Inferior parietal cortex (tissue), 1 donor: ENCODE data around the gene NAPB.

ENCODE experiments used
- DNase-seq: peaks from one replicate; pipeline ENCODE4 v3.0.0-alpha.2; 2016; ENCODE audit errors: extremely low spot score

NAPB gene

GRCh38 chr20:23437126-23437899 is 16.0 kb upstream of the NAPB start:
- no peak for DNase-seq

GRCh38 chr20:23436681-23437080 is 15.4 kb upstream of the NAPB start:
- no peak for DNase-seq

DNA sequence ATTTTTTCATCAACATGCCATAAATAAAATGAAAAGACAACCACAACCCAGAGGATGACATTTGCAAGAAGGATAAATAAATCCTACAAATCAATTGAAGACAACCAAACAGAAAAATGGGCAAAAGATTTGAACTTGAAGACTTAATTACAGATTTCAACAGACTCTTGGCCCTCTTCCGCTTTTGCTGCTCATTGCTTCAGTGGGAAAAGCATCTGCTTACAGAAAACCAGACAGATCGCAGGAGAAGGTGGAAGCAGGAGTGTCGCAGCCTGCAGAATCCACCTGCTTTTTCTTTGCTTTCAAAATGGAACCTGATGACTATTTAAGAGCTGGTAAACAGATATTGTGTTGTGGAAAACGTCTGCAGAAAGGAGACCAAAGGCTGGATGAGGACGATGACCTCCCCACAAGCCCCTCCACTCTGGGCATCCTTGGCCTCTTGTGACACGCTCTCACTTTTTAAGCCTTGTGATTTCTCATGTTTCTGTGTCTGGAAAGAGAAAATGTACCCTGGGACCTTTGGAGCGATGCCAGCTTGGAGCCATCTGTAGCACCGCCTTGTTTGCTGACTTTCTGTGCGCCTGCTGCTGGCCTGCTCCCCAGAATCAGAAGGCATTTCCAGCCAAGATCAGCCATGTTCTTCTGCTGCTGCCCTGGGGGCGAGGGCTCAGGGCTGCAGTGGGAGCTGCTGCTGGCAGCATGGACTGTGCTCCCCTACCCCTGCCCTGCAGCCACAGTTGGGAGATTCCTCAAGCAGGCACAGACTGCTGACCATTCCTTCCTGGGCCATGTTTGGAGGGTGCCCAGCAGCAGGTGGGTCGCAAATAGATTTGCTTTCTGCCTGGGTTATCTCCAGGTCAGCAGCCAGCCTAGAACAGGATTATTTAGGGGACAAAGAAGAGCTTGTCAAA is 14.6 kb upstream of the NAPB start:
- peak; percentile 15 for DNase-seq

DNA sequence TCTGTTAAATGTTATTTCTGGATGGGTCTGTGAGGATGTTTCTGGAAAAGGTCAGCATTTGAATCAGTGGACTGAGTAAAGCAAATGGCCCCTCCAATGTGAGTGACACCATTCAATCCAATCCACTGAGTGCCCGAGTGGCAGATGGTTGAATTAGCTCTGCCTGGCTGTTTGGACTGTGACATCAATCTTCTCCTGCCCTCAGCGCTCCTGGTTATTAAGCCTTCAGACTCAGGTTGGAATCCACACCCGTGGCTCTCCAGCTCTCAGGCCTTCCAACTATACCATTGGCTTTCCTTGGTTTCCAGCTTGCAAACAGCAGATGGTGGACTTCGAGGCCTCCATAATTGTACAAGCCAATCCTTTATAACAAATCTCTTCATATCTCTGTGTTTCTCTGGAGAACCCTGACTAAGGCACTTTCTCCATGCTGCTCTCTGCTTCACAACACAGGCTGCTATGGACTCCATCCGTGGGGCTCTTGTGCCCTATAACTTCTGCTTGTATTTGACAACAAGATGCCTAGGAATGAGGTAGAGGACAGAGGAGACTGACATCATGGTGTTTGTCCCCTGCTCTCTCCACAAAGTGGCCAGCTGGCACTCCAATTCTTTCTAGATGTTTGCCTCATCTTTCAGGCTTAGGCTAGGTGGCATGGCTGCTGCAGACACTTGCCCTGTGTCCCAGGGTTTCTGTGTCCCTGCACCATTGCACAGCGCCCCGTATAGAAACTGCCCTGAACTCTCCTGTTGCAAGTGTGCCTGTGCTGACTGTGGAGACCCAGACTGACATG is 13.4 kb upstream of the NAPB start:
- no peak for DNase-seq

DNA sequence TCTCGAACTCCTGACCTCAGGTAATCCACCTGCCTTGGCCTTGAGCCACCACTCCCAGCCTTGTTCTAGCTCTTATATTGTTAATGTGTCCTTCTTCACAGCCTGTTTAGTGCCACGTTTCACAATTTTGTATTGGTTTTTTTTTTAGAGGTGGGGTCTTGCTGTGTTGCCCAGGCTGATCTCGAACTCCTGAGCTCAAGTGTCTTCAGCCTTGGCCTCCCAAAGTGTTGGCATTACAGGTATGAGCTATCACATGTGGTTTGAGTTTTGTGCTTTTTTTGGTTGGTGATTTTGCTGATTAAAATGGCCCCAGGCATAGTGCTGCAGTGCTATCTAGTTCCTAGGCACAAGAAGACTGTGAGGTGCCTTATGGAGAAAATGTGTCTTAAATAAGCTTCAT is 12.3 kb upstream of the NAPB start:
- DNase-seq: no peak

- DNase-seq: no peak
Measured at GRCh38 chr20:23425129-23425528, 3.8 kb upstream of the NAPB start.

- peak; percentile 50 for DNase-seq
Measured at GRCh38 chr20:23419995-23420901, 1.0 kb downstream of the NAPB start.

- DNase-seq: no peak
Measured at GRCh38 chr20:23419657-23419994, 1.7 kb downstream of the NAPB start.

DNA sequence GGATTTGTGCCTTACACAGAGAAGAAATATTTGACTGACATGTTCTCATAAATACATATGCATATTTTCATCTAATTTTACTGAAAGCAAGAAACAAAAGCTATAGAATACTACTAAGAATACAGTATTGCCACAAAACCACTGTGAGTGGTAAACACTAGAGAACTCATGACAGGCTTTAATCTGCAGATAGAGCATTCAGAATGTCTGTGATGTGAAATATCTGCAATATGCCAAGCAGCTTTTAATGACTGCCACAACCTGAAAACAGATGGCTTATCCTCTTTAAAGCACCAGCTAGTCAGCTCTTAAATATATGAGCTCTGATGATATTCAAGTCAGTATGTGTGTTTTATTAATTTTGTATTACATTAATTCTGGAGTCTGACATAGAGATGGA is 3.4 kb downstream of the NAPB start:
- DNase-seq: no peak

- DNase-seq: no peak
Measured at GRCh38 chr20:23415959-23416583, 5.2 kb downstream of the NAPB start.

- DNase-seq: no peak
Measured at GRCh38 chr20:23415555-23415954, 5.7 kb downstream of the NAPB start.

DNA sequence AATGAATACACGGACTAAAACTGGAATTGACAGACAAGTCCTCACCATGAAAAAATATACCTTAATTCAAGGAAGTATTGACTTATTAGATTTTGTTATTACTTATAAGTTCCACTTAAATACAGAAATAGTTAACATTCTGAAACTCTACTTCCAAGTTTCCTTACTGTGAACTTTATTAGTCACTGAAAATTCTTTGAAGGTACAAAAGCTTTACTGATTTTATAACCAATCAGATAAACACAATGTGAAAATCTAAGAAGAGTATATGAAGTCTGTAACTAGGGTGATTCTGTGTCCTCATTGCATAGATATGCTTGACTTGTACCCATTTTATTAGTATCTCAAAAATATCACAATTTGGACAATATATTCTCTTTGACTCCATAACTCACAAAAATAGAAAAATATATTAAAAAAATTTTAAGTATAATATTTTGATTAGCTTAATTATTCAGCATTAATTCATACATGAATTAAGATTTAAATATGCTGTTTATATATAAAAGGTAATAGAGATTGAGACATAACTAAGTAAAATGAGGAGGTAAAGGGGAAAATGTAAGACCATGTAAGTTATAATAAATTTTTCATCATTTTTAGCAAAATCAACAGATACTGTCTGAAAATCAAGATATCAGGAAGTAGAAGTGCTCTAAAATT is 6.6 kb downstream of the NAPB start:
- DNase-seq: no peak

GRCh38 chr20:23413862-23414422 is 7.3 kb downstream of the NAPB start:
- no peak for DNase-seq

DNA sequence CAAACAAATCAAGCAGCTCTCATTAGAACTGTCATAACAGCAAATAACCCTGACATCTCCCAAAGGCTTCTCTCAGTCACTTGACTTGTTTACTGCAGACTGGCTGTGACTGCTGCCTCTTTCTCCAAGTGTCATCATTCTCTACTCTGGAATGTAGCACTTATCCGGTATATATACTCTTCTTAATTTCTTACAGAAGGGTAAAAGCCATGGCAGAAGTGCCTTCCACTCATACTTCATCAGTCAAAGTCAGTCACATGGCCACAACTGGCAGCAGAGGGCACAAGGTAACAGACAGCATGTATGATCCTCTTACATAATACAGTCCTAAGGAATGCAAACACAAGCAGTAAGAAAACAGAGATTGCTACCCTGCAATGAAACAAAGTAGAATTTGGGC is 9.3 kb downstream of the NAPB start:
- no peak for DNase-seq

- DNase-seq: no peak
Measured at GRCh38 chr20:23410916-23411695, 10.2 kb downstream of the NAPB start.

DNA sequence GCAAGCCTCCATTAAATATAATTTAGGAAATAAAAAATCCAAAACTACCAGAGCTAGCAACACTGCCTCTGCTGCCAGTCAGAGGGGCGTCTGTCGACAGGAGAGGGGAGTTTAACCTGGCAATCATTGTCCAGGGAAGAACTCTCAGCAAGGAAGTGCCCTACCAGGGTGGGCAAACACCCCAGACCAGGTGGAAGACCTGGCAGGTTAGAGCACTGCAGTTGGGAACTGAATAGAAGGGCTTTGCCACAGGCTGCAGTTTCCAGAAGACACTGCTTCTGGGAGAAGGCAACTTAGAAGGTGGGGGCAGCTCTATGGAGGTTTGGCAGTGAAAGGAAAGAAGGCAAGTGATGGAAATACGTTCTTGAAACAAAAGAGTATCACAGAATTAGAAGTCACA is 11.5 kb downstream of the NAPB start:
- DNase-seq: no peak

DNA sequence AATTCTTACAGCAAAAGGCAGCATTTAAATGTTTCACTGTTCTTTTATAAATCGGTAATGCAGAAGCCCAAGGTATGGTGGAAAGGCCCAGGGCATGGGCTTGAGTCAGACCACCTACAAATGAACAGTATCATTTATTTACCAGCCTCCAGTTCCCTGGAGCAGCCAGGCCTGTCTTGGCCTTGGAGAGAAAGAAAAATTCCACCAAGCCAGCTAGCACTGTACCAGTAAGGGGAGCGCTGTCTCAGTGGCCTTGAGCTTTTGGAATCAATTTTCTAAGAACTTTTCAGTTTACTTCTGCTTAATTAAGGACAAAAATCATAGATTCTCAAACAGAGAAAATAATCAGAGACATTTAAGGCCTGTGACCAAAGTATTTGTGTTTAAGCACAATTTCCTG is 12.3 kb downstream of the NAPB start:
- no peak for DNase-seq

- DNase-seq: no peak
Measured at GRCh38 chr20:23407781-23408464, 13.4 kb downstream of the NAPB start.

- DNase-seq: no peak
Measured at GRCh38 chr20:23406880-23407279, 14.4 kb downstream of the NAPB start.
